HG02763 (cell line): Measurements from ENCODE around the gene S100A16.
A peak's percentile ranks its signal among the peaks of the same experiment; 100 is the strongest.

ENCODE experiments used
- ATAC-seq: cut with Tn5 transposase; IDR thresholded peaks from one replicate; pipeline ENCODE4 v1.9.1; 2021; ENCODE audit warnings: mild to moderate bottlenecking, moderate library complexity; ENCODE audit not compliant: unreplicated experiment

The S100A16 gene

DNA sequence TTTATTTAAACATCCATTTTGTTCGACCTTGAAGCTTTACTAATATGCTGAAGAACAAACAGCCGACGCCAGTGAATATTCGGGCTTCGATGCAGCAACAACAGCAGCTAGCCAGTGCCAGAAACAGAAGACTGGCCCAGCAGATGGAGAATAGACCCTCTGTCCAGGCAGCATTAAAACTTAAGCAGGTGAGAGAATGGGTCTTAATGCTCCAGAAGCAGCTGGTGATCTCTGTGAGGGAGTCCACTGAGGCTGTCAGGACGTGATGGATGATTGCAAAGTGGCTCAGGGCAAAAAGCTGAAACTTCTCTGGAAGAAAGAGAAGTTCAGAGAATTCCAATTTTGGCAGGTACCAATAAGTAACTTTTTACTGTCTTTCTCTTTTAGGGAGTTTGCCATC lies 25.3 kb upstream of the S100A16 start:
- no peak for ATAC-seq

DNA sequence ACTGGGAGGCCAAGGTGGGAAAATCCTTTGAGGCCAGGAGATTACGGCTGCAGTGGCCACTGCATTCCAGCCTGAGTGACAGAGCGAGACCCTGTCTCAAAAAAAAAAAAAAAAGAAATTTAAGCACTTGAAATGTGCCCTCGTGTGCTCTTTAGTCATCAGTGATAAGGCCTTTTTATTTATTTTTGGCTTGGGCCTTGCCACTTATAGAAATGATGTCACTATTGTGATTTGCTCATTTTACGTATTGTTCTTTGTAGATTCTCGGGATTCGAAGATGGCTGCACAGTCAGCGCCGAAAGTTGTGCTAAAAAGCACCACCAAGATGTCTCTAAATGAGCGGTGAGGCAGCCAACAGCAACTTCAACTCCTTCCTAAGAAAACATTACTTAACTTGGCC lies 23.4 kb upstream of the S100A16 start:
- ATAC-seq: no peak

- no peak for ATAC-seq
Measured at GRCh38 chr1:153635872-153636271, 22.9 kb upstream of the S100A16 start.

- ATAC-seq: peak; percentile 86
Measured at GRCh38 chr1:153633754-153634665, 21.1 kb upstream of the S100A16 start, which contains the start of gene CHTOP. TSS of gene CHTOP (plus strand) at chr1:153634066. CDS start at chr1:153636589, 2,523 bp downstream.

GRCh38 chr1:153633161-153633753 lies 20.3 kb upstream of the S100A16 start:
- ATAC-seq: no peak

DNA sequence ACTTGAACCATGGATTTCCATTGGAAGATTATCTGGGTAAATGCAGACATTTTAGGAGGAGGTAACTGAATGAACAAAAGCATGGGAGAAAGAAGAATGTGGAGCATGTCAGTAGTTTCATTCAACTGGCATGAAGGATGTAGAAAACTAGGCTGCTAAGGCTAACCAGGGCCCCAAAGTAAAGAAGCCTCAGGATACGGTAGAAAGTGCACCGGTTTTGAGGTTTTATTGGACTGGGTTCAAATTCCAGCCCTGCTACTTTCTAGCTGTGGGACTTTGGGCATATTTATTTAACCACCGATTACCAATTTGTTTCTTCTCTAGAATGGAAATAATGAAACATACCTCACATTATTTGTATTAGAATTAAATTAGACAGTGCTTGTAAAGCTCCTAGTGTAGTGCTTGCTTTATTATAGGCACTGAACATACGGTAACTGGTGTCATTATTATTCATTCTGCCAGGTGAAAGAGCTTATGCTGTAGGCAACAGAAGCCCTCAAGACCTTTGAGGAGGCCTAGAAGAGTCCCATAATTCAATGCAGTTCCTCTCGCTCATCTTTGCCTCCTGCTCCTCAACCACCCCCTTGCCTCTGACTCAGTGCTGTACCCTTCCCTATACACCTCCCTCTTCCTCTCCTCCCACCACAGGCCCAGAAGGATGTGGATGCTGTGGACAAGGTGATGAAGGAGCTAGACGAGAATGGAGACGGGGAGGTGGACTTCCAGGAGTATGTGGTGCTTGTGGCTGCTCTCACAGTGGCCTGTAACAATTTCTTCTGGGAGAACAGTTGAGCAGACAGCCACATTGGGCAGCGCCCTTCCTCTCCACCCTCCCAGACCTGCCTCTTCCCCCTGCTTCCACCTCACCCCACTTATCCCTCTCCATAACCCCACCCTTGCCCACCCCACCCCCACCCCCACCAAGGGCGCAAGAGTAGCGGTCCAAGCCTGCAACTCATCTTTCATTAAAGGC lies 18.4 kb upstream of the S100A16 start:
- no peak for ATAC-seq

DNA sequence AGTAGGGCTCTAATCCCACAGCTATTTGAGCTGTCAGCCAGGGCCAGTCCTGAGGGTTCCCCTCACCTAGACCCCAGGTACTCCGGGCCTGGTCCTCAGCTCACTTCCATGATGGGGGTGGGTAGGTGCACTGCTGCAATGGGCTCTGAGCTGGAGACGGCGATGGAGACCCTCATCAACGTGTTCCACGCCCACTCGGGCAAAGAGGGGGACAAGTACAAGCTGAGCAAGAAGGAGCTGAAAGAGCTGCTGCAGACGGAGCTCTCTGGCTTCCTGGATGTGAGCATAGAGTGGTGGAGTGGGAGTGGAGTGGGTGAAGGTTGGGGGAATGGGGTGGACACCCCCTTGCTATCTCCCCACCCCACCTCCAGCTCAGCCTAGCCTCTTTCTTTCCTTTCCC lies 17.4 kb upstream of the S100A16 start:
- no peak for ATAC-seq

GRCh38 chr1:153629971-153630370 lies 17.0 kb upstream of the S100A16 start:
- ATAC-seq: no peak

- no peak for ATAC-seq
Measured at GRCh38 chr1:153629343-153629665, 16.4 kb upstream of the S100A16 start.

DNA sequence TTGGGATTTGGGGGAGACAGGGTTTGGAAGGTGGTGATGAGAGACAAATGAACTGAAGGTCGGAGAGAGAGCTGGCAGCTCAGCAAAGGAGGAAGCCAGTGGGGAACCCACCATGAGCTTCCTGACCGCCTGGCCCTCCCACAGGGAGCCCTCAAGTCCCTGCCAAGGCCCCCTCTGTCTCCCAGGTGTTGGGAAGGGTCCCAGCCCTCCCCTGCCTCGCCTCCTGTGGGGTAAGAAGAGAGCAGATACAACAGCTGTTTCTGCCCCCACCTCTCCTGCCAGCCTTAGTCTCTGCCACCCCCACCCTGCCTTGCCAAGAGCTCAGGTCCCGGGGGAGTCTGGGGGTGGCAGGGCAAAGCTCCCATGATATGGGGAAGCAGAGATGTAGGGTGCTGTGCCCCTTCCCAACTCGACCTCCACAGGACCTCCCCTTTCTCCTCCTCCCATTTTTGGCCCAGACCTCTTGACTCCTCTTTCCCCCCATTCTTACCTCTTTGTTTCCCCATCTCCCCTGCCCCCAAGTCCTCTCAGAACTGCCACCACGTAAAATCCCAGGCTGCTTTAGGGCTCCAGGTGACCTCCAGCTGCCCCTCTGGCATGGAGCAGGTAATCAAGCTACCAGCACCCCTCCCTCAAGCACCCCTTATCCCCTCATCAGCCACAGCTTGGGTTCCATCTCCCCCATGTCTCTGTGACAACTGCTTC lies 15.9 kb upstream of the S100A16 start:
- no peak for ATAC-seq

DNA sequence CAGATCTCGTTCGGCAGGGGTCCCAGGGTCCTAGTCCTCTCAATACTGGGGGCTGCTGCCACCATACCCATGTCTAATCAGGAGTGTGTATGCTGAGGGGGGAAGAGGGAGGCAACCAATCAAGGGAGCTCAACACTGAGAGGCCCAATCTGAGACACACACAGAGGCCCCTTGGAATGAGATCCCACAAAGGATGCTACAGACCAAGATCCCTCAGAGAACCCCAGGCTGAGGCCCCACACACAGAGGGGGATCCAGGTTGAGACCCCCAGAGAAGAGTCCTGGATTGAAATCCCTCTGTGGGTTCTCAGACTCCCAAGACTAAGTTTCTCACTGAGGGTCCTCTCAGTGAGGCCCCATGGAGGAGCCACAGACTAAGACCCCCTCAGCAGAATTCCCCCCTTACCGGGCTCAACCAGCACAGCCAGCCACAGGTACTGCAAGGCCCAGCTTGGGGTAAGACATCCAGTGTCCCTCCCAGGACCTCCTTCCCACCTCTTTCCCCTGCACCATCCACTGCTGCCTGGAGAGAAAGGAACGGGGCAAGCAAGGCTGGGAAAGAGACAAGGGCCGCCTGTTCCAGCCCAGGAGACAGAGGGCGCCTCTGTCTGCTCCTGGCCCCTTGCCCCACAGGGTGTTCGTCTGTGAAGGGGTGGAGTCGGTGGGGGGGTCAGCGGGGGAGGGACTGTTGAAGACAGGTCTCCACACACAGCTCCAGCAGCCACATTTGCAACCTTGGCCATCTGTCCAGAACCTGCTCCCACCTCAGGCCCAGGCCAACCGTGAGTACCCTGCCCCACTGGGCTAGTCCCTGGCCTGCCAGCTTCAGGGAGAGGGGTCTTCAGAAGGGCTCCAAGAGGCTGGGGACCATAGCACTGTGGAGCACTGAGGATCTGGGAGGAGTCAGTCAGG lies 15.0 kb upstream of the S100A16 start, which contains the start of gene S100A1:
Gene S100A1, plus strand, starts transcription at position 720 of the 912 bp plus-strand sequence. CDS start 2,088 bp downstream, outside the sequence.
- no peak for ATAC-seq

DNA sequence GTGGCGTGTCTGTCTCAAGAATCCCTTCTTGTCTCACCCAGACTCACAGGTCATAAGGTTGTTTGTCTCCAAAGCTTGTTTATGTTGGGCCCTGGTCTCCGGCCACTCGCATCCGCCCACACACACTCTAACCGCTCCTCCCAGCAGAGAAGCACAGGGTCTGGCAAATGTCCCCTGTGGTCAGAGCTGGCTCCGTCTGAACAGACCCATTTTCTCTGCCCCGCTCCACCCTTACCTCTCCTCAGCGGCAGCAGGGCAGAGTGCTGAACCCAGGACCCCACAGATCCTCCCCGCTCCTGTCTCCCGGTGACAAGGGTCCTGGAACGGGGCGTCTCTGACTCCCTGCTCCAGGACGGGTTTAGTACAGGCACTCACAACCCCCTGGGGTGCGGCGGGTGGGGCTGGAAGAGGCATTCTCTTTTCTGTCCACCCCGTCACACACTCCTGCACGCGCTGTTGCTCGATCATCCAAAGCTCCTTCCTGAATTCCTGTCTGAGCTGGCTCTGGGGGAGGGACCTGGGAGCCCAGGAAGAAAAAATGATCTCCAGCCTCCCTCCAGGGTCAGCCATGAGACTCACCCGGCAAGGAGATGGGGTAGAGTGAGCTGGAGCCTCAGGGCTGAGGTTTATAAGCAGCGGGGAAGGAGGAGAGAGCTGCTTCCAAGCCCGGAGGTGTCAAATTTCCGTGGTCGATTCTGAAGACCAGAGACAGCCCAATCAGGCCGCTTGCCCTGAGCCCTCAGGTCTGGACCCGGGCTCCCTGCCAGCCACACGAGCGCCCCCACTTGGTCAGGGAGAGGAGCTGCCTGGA lies 14.2 kb upstream of the S100A16 start, which contains the start of gene S100A13:
Gene S100A13, minus strand, starts transcription at position 602 of the 811 bp plus-strand sequence. CDS start 1,033 bp downstream, outside the sequence.
- no peak for ATAC-seq

GRCh38 chr1:153626477-153626903 lies 13.6 kb upstream of the S100A16 start:
- no peak for ATAC-seq

- ATAC-seq: no peak
Measured at GRCh38 chr1:153624965-153625611, 12.2 kb upstream of the S100A16 start.

DNA sequence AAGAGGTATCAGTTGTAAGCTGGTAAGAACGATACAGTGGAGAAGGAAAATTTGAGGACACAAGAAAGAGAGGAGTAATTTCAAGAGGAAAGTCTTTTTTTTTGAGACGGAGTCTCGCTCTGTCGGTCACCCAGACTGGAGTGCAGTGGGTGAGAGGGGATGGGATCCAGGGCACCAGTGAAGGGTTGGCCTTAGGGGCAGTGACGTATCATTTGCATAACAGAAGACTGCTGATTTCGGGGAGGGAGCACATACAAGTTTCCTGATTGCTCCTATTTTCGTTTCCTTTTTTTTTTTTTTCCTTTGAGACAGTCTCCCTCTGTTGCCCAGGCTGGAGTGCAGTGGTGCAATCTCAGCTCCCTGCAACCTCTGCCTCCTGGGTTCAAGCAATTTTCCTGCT lies 10.2 kb upstream of the S100A16 start:
- no peak for ATAC-seq

GRCh38 chr1:153619171-153619570 lies 6.2 kb upstream of the S100A16 start:
- ATAC-seq: no peak

- peak; percentile 58 for ATAC-seq
Measured at GRCh38 chr1:153617663-153618062, 4.7 kb upstream of the S100A16 start.

GRCh38 chr1:153616917-153617311 lies 4.0 kb upstream of the S100A16 start:
- ATAC-seq: no peak
